GM23338 (cell line): ENCODE data around the gene SASH3. TPM values are rescaled to one million over a fixed set of nuclear protein-coding genes. Genes with fewer than 3 reads are reported as not detected.

Source experiments
- ATAC-seq: fragments of 200-7000 bp; cut with Tn5 transposase; 3 replicates; pipeline ENCODE4 v1.9.1; 2020
- DNase-seq: peaks from one replicate; pipeline ENCODE4 v3.0.0-alpha.2; 2015; ENCODE audit warnings: low spot score
- H2AFZ ChIP-seq: fragments of 200-600 bp; sonication (generic); 2 replicates; pipeline ENCODE4 v1.8.0; 2016; ENCODE audit warnings: antibody characterized with exemption, mild to moderate bottlenecking, moderate library complexity
- H3F3A ChIP-seq: fragments of 200-600 bp; sonication (generic); replicated peaks from 2 replicates; pipeline ENCODE4 v1.8.0; 2017; ENCODE audit warnings: antibody characterized with exemption, mixed run types, low read depth
- H3K27ac ChIP-seq: fragments of 200-600 bp; sonication (generic); 2 replicates; pipeline ENCODE4 v1.6.1; 2016; ENCODE audit warnings: low read depth
- H3K27me3 ChIP-seq: fragments of 200-600 bp; sonication (generic); 2 replicates; pipeline ENCODE4 v1.8.0; 2016; ENCODE audit warnings: mild to moderate bottlenecking, mixed run types, moderate library complexity; ENCODE audit not compliant: insufficient read depth
- H3K36me3 ChIP-seq: fragments of 200-600 bp; sonication (generic); 2 replicates; pipeline ENCODE4 v1.8.0; 2016; ENCODE audit warnings: mild to moderate bottlenecking; ENCODE audit not compliant: insufficient read depth
- H3K4me1 ChIP-seq: fragments of 200-600 bp; sonication (generic); 2 replicates; pipeline ENCODE4 v1.8.0; 2016; ENCODE audit warnings: mild to moderate bottlenecking, moderate library complexity; ENCODE audit not compliant: insufficient read depth
- H3K4me2 ChIP-seq: fragments of 200-600 bp; sonication (generic); 2 replicates; pipeline ENCODE4 v1.7.1; 2017; ENCODE audit warnings: mixed run types
- H3K4me3 ChIP-seq: fragments of 200-600 bp; sonication (generic); 2 replicates; pipeline ENCODE4 v1.6.1; 2016; ENCODE audit warnings: mixed run types
- H3K79me2 ChIP-seq: fragments of 200-600 bp; sonication (generic); replicated peaks from 2 replicates; pipeline ENCODE4 v1.8.0; 2017; ENCODE audit warnings: mild to moderate bottlenecking; ENCODE audit not compliant: insufficient read depth
- H3K9me2 ChIP-seq: fragments of 200-600 bp; sonication (generic); 2 replicates; pipeline ENCODE4 v1.8.0; 2017; ENCODE audit not compliant: insufficient read depth
- H4K20me1 ChIP-seq: fragments of 200-600 bp; sonication (generic); replicated peaks from 2 replicates; pipeline ENCODE4 v1.8.0; 2017; ENCODE audit warnings: mild to moderate bottlenecking; ENCODE audit not compliant: insufficient read depth
- H3K27ac Mint-ChIP-seq: 2 replicates; pipeline ENCODE4 v1.8.0; 2020; ENCODE audit warnings: inconsistent platforms, mild to moderate bottlenecking, moderate library complexity, mixed read lengths
- H3K27me3 Mint-ChIP-seq: 3 replicates; pipeline ENCODE4 v1.8.0; 2022; ENCODE audit warnings: low read depth, mild to moderate bottlenecking, moderate library complexity, mixed read lengths, inconsistent platforms; ENCODE audit not compliant: insufficient read depth, poor library complexity
- H3K36me3 Mint-ChIP-seq: 3 replicates; pipeline ENCODE4 v1.8.0; 2021; ENCODE audit warnings: low read depth, mild to moderate bottlenecking, inconsistent platforms, moderate library complexity, mixed read lengths
- H3K4me1 Mint-ChIP-seq: 3 replicates; pipeline ENCODE4 v1.8.0; 2020; ENCODE audit warnings: mild to moderate bottlenecking, inconsistent platforms, mixed read lengths
- H3K4me3 Mint-ChIP-seq: 3 replicates; pipeline ENCODE4 v1.8.0; 2021; ENCODE audit warnings: moderate library complexity, mild to moderate bottlenecking, inconsistent platforms, mixed read lengths
- H3K9me3 Mint-ChIP-seq: 3 replicates; pipeline ENCODE4 v1.8.0; 2020; ENCODE audit warnings: moderate library complexity, mild to moderate bottlenecking, inconsistent platforms, mixed read lengths
- CREB1 ChIP-seq: fragments of 250-450 bp; sonication (Bioruptor Pico); IDR thresholded peaks from 2 replicates; pipeline ENCODE4 v1.5.0; 2020; ENCODE audit warnings: low read depth, mild to moderate bottlenecking, moderate library complexity
- CTCF ChIP-seq, 2 experiments: fragments of 200-600 bp in 1 of 2; sonication (generic) in 1 of 2; conservative IDR thresholded peaks; 2 replicates each; pipeline versions ENCODE4 v1.5.1 to v1.6.1; 2016 to 2017; ENCODE audit warnings: antibody characterized with exemption in 2 of 2, low read depth in 2 of 2, mild to moderate bottlenecking in 2 of 2, moderate library complexity in 1 of 2
- ETS1 ChIP-seq: IDR thresholded peaks from 2 replicates; pipeline ENCODE4 v1.6.1; 2016; ENCODE audit warnings: antibody characterized with exemption
- EZH2 ChIP-seq: fragments of 200-600 bp; sonication (generic); IDR thresholded peaks from one replicate; pipeline ENCODE4 v1.8.0; 2017; ENCODE audit warnings: antibody characterized with exemption, mild to moderate bottlenecking, low read depth; ENCODE audit not compliant: unreplicated experiment
- EZH2phosphoT487 ChIP-seq: fragments of 200-600 bp; sonication (generic); IDR thresholded peaks from one replicate; pipeline ENCODE4 v1.8.1; 2018; ENCODE audit warnings: antibody characterized with exemption; ENCODE audit not compliant: unreplicated experiment
- JUNB ChIP-seq: IDR thresholded peaks from one replicate; pipeline ENCODE4 v1.6.1; 2016; ENCODE audit warnings: antibody characterized with exemption; ENCODE audit not compliant: unreplicated experiment
- NANOG ChIP-seq: IDR thresholded peaks from 2 replicates; pipeline ENCODE4 v1.6.1; 2016; ENCODE audit warnings: antibody characterized with exemption, borderline replicate concordance
- POLR2AphosphoS5 ChIP-seq: IDR thresholded peaks from 2 replicates; pipeline ENCODE4 v1.6.1; 2016; ENCODE audit warnings: antibody characterized with exemption, low read depth
- REST ChIP-seq: IDR thresholded peaks from one replicate; pipeline ENCODE4 v1.6.1; 2018; ENCODE audit warnings: antibody characterized with exemption; ENCODE audit not compliant: unreplicated experiment
- STAT1 ChIP-seq: IDR thresholded peaks from one replicate; pipeline ENCODE4 v1.6.1; 2016; ENCODE audit warnings: antibody characterized with exemption; ENCODE audit not compliant: unreplicated experiment
- ZNF114 ChIP-seq: fragments of 250-450 bp; sonication (Bioruptor Pico); IDR thresholded peaks from 2 replicates; pipeline ENCODE4 v1.5.0; 2020; ENCODE audit warnings: mild to moderate bottlenecking, moderate library complexity
- ZNF331 ChIP-seq: fragments of 250-450 bp; sonication (Bioruptor Pico); IDR thresholded peaks from 2 replicates; pipeline ENCODE4 v1.5.0; 2020; ENCODE audit warnings: low read depth, mild to moderate bottlenecking, moderate library complexity
- ZNF462 ChIP-seq: fragments of 250-450 bp; sonication (Bioruptor Pico); IDR thresholded peaks from 2 replicates; pipeline ENCODE4 v1.5.0; 2020; ENCODE audit warnings: mild to moderate bottlenecking, moderate library complexity
- polyA plus RNA-seq: library from polyadenylated mRNA; unstranded; fragments of >200 nt; fragmentation: Nextera tagmentation; extraction: Ambion mirVana; gene quantifications from 2 replicates; pipeline ENCODE4 v1.2.1, GENCODE V29; 2016
- total RNA-seq: library from RNA; depleted of rRNA; stranded (reverse); fragments of >200 nt; shearing (Covaris generic); gene quantifications from 2 replicates; pipeline ENCODE4 v1.2.3, GENCODE V29; 2014

SASH3 gene
- total and polyA plus RNA-seq, 2 experiments from 2014 or later = 0.18 TPM; not detected in 1

- Histone ChIP-seq H3K4me3 (peak overlapping the region; percentile 80), H3K79me2 (peaks cover 19% of the 10 kb centered on the region), H3K27me3 (no peaks in the 10 kb centered on the region), H3K4me2 (peak overlapping the region; percentile 80), H3K4me1 (no peaks in the 10 kb centered on the region; the same call in 1 of the 2 replicates), H2AFZ (peak overlapping the region; percentile 87; the same call in 1 of the 2 replicates), H3K27ac (no peak overlapping the region), H4K20me1 (no peaks in the 10 kb centered on the region), H3F3A (no peaks in the 10 kb centered on the region), H3K9me2 (no peaks in the 10 kb centered on the region), H3K36me3 (no peaks in the 10 kb centered on the region)
- ATAC-seq = no peak; the same call in 2 of the 3 replicates
- DNase-seq = no peak
- Mint-ChIP-seq H3K27ac (no peak overlapping the region), H3K36me3 (peaks cover 7% of the 10 kb centered on the region; the same call in 2 of the 3 replicates), H3K4me3 (peak overlapping the region; percentile 92), H3K27me3 (peaks cover 3% of the 10 kb centered on the region), H3K9me3 (no peaks in the 10 kb centered on the region), H3K4me1 (peaks cover 21% of the 10 kb centered on the region)
- no peak for TF ChIP-seq ZNF462 (CRISPR knock-in tag)
- TF ChIP-seq POLR2AphosphoS5 = no peak
- no peak for TF ChIP-seq ZNF331
- TF ChIP-seq CTCF (conservative IDR thresholded peaks at IDR 0.05; ENCODE audit: low read depth in 2 of 2) = no peak
- TF ChIP-seq ZNF114 = no peak
- TF ChIP-seq EZH2phosphoT487 = no peak
- no peak for TF ChIP-seq JUNB
- TF ChIP-seq REST = no peak
- no peak for TF ChIP-seq CREB1 (CRISPR knock-in tag)
- TF ChIP-seq STAT1 = no peak
- no peak for TF ChIP-seq EZH2
- TF ChIP-seq ETS1 = no peak
- no peak for TF ChIP-seq NANOG
Observed at GRCh38 chrX:129843209-129843458, 63.4 kb downstream of the SASH3 start.
